GM12873 (cell line): ENCODE data around the gene PAX8.
A peak's percentile ranks its signal among the peaks of the same experiment; 100 is the strongest.

Source experiments
- CTCF ChIP-seq: IDR thresholded peaks from 2 replicates; pipeline ENCODE4 v1.5.1; 2012; ENCODE audit warnings: low read depth, mild to moderate bottlenecking, moderate library complexity, low read length, control low read depth; ENCODE audit not compliant: insufficient read depth; ENCODE audit errors: missing control alignments

Gene PAX8

GRCh38 chr2:113203901-113204519 lies 74.7 kb downstream of the PAX8 start:
- TF ChIP-seq CTCF, result peak; percentile 96

- TF ChIP-seq CTCF, result peak; percentile 3
Observed at GRCh38 chr2:113203217-113203530, 75.5 kb downstream of the PAX8 start.

GRCh38 chr2:113202305-113203216 lies 76.2 kb downstream of the PAX8 start:
- TF ChIP-seq CTCF, result no peak

GRCh38 chr2:113201496-113202304 lies 77.0 kb downstream of the PAX8 start:
- no peak for TF ChIP-seq CTCF

GRCh38 chr2:113200736-113201490 lies 77.8 kb downstream of the PAX8 start:
- no peak for TF ChIP-seq CTCF

GRCh38 chr2:113200236-113200635 lies 78.5 kb downstream of the PAX8 start:
- no peak for TF ChIP-seq CTCF
